Suprapubic skin (tissue), 4 donors: Measurements from ENCODE around the gene PLA2G4E.

ENCODE experiments used
- EP300 ChIP-seq: sonication (generic); formaldehyde crosslinking; IDR thresholded peaks from one replicate; pipeline ENCODE4 v1.6.1; 2017; ENCODE audit warnings: antibody characterized with exemption
- POLR2A ChIP-seq, 2 donors: fragments of 450-650 bp; IDR thresholded peaks; one replicate each; pipeline ENCODE4 v1.6.1; 2017; ENCODE audit warnings: antibody characterized with exemption in 2 of 2, mild to moderate bottlenecking in 2 of 2, moderate library complexity in 2 of 2
- POLR2AphosphoS5 ChIP-seq, 3 donors: sonication (generic); formaldehyde crosslinking; IDR thresholded peaks; one replicate each; pipeline ENCODE4 v1.6.1; 2017; ENCODE audit warnings: antibody characterized with exemption in 3 of 3
- TF ChIP-seq, protein P1 (sequence below), 2 donors: fragments of 200-600 bp in 1 of 2; fragments of 450-650 bp in 1 of 2; sonication (generic) in 1 of 2; IDR thresholded peaks; one replicate each; pipeline ENCODE4 v1.5.1; 2016 to 2019; ENCODE audit warnings: antibody characterized with exemption in 2 of 2, mild to moderate bottlenecking in 1 of 2, moderate library complexity in 1 of 2

DNA sequence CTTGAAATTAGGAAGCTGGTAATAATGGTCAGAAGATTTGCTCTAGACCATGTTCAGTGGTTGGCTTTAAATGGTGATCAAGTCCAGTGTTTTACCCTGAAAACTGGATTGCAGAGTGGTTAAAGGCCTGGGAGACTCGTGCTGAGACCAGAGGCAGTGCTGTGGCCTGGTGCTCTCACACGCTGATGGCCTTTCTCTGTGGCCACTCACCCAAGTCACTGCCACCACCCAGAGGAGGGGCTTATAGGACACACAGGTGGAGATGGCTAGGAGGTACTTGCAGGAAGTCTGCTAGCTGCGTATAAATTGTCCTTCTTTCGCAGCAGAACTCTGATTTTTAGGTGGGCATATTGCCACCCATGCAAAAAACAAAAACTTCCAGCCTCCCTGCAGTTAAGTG, 42.3 kb downstream of the PLA2G4E start:
- TF ChIP-seq, protein P1, sequence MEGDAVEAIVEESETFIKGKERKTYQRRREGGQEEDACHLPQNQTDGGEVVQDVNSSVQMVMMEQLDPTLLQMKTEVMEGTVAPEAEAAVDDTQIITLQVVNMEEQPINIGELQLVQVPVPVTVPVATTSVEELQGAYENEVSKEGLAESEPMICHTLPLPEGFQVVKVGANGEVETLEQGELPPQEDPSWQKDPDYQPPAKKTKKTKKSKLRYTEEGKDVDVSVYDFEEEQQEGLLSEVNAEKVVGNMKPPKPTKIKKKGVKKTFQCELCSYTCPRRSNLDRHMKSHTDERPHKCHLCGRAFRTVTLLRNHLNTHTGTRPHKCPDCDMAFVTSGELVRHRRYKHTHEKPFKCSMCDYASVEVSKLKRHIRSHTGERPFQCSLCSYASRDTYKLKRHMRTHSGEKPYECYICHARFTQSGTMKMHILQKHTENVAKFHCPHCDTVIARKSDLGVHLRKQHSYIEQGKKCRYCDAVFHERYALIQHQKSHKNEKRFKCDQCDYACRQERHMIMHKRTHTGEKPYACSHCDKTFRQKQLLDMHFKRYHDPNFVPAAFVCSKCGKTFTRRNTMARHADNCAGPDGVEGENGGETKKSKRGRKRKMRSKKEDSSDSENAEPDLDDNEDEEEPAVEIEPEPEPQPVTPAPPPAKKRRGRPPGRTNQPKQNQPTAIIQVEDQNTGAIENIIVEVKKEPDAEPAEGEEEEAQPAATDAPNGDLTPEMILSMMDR (IDR thresholded peaks at IDR 0.05) = no peak
- TF ChIP-seq EP300 (no peak), POLR2A (IDR thresholded peaks at IDR 0.05) (no peak), POLR2AphosphoS5 (IDR thresholded peaks at IDR 0.05) (no peak)
